Left renal pelvis (tissue), 4 donors: ENCODE data around the gene MB21D2. TPM values are rescaled to one million over a fixed set of nuclear protein-coding genes. Genes with fewer than 3 reads are reported as not detected.

ENCODE experiments used
- DNase-seq, 4 donors: peaks; one replicate each; pipeline ENCODE4 v3.0.0-alpha.2; 2013; ENCODE audit warnings: low read depth in 4 of 4, low spot score in 3 of 4
- polyA plus RNA-seq, 4 donors: library from polyadenylated mRNA; unstranded; fragments of 120-200 nt; gene quantifications; one replicate each; pipeline ENCODE4 v1.2.1, GENCODE V29; 2013; ENCODE audit not compliant: insufficient read length in 4 of 4

The MB21D2 gene
- polyA plus RNA-seq, 4 donors = 8.1 to 17.4 (median 16.2) TPM

GRCh38 chr3:192894676-192895075 lies 23.0 kb downstream of the MB21D2 start:
- DNase-seq = no peak

- no peak for DNase-seq
Measured at GRCh38 chr3:192892981-192893700, 24.5 kb downstream of the MB21D2 start.

- no peak for DNase-seq
Measured at GRCh38 chr3:192890347-192891335, 27.0 kb downstream of the MB21D2 start.

GRCh38 chr3:192889679-192890078 lies 28.0 kb downstream of the MB21D2 start:
- no peak for DNase-seq

GRCh38 chr3:192888190-192888589 lies 29.5 kb downstream of the MB21D2 start:
- DNase-seq = no peak

GRCh38 chr3:192887701-192888100 lies 30.0 kb downstream of the MB21D2 start:
- no peak for DNase-seq

- DNase-seq = no peak
Measured at GRCh38 chr3:192887047-192887446, 30.6 kb downstream of the MB21D2 start.

- DNase-seq = no peak
Measured at GRCh38 chr3:192884777-192885773, 32.6 kb downstream of the MB21D2 start.

- DNase-seq = no peak
Measured at GRCh38 chr3:192883512-192883911, 34.1 kb downstream of the MB21D2 start.

- DNase-seq = no peak
Measured at GRCh38 chr3:192881159-192881786, 36.4 kb downstream of the MB21D2 start.

- DNase-seq = no peak
Measured at GRCh38 chr3:192880313-192880712, 37.3 kb downstream of the MB21D2 start.

- DNase-seq = peak in 1 of 4 donors; percentile 52
Measured at GRCh38 chr3:192879346-192880031, 38.2 kb downstream of the MB21D2 start.

- DNase-seq = no peak
Measured at GRCh38 chr3:192875971-192876565, 41.6 kb downstream of the MB21D2 start.

GRCh38 chr3:192870822-192871221 lies 46.8 kb downstream of the MB21D2 start:
- no peak for DNase-seq

GRCh38 chr3:192869131-192870031 lies 48.3 kb downstream of the MB21D2 start:
- DNase-seq = no peak

GRCh38 chr3:192867645-192868044 lies 50.0 kb downstream of the MB21D2 start:
- DNase-seq = no peak

- no peak for DNase-seq
Measured at GRCh38 chr3:192866804-192867203, 50.9 kb downstream of the MB21D2 start.

GRCh38 chr3:192864941-192865340 lies 52.7 kb downstream of the MB21D2 start:
- no peak for DNase-seq
